ENCODE measurements around the gene PRODH2.

PRODH2 gene

GRCh38 chr19:35828692-35829301 is 16.2 kb upstream of the PRODH2 start:
- FAIRE-seq (no peak), DNase-seq (ENCODE audit: insufficient read length, low spot score) (no peak)
- TF ChIP-seq POLR2A (IDR thresholded peaks at IDR 0.05; ENCODE audit: low read depth, low read length): no peak

GRCh38 chr19:35824150-35824549 is 11.5 kb upstream of the PRODH2 start:
- no peak for DNase-seq (ENCODE audit: insufficient read length, low spot score)
- TF ChIP-seq POLR2A (IDR thresholded peaks at IDR 0.05; ENCODE audit: low read depth, low read length): no peak
- FAIRE-seq: no peak

GRCh38 chr19:35822579-35822978 is 9.9 kb upstream of the PRODH2 start:
- DNase-seq (ENCODE audit: insufficient read length, low spot score) (no peak), FAIRE-seq (no peak)
- TF ChIP-seq POLR2A (IDR thresholded peaks at IDR 0.05; ENCODE audit: low read depth, low read length): no peak

GRCh38 chr19:35818445-35818844 is 5.8 kb upstream of the PRODH2 start:
- FAIRE-seq (no peak), DNase-seq (ENCODE audit: insufficient read length, low spot score) (no peak)
- TF ChIP-seq POLR2A (IDR thresholded peaks at IDR 0.05; ENCODE audit: low read depth, low read length): no peak

- FAIRE-seq (no peak), DNase-seq (ENCODE audit: insufficient read length, low spot score) (no peak)
- TF ChIP-seq POLR2A (IDR thresholded peaks at IDR 0.05; ENCODE audit: low read depth, low read length): no peak
Observed at GRCh38 chr19:35816846-35817245, 4.2 kb upstream of the PRODH2 start.

GRCh38 chr19:35816262-35816661 is 3.6 kb upstream of the PRODH2 start:
- FAIRE-seq: no peak

GRCh38 chr19:35813043-35813890 is 622 bp upstream of the PRODH2 start:
- FAIRE-seq (no peak), DNase-seq (ENCODE audit: insufficient read length, low spot score) (no peak)
- TF ChIP-seq POLR2A (IDR thresholded peaks at IDR 0.05; ENCODE audit: low read depth, low read length): no peak

More at GRCh38 chr19:35816262-35816661, 3.6 kb upstream of the PRODH2 start:
- no peak for DNase-seq (ENCODE audit: insufficient read length, low spot score)
- no peak for TF ChIP-seq POLR2A (IDR thresholded peaks at IDR 0.05; ENCODE audit: low read depth, low read length)

- TF ChIP-seq POLR2A (IDR thresholded peaks at IDR 0.05; ENCODE audit: low read depth, low read length): no peak
- FAIRE-seq (no peak), DNase-seq (ENCODE audit: insufficient read length, low spot score) (no peak)
Observed at GRCh38 chr19:35811317-35812219, 1.1 kb downstream of the PRODH2 start.

GRCh38 chr19:35807633-35808032 is 5.0 kb downstream of the PRODH2 start:
- TF ChIP-seq POLR2A (IDR thresholded peaks at IDR 0.05; ENCODE audit: low read depth, low read length): no peak
- DNase-seq (ENCODE audit: insufficient read length, low spot score): no peak
- no peak for FAIRE-seq

GRCh38 chr19:35806597-35806996 is 6.0 kb downstream of the PRODH2 start:
- FAIRE-seq (no peak), DNase-seq (ENCODE audit: insufficient read length, low spot score) (no peak)
- TF ChIP-seq POLR2A (IDR thresholded peaks at IDR 0.05; ENCODE audit: low read depth, low read length): no peak

- FAIRE-seq (no peak), DNase-seq (ENCODE audit: insufficient read length, low spot score) (no peak)
- no peak for TF ChIP-seq POLR2A (IDR thresholded peaks at IDR 0.05; ENCODE audit: low read depth, low read length)
Observed at GRCh38 chr19:35805526-35806102, 7.0 kb downstream of the PRODH2 start.

GRCh38 chr19:35801828-35802227 is 10.8 kb downstream of the PRODH2 start:
- no peak for FAIRE-seq

GRCh38 chr19:35797663-35798062 is 15.0 kb downstream of the PRODH2 start:
- DNase-seq (ENCODE audit: insufficient read length, low spot score) (no peak), FAIRE-seq (no peak)
- TF ChIP-seq POLR2A (IDR thresholded peaks at IDR 0.05; ENCODE audit: low read depth, low read length): no peak

More at GRCh38 chr19:35801828-35802227, 10.8 kb downstream of the PRODH2 start:
- TF ChIP-seq POLR2A (IDR thresholded peaks at IDR 0.05; ENCODE audit: low read depth, low read length): no peak
- DNase-seq (ENCODE audit: insufficient read length, low spot score): no peak
